ENCODE results near the gene ZCRB1.

GRCh38 chr12:42308390-42308789 lies 17.5 kb downstream of the ZCRB1 start:
- TF ChIP-seq CTCF (IDR thresholded peaks at IDR 0.05) (no peak), EP300 (IDR thresholded peaks at IDR 0.05) (no peak)

All from esophagus muscularis mucosa (tissue), 3 donors.